ENCODE measurements around the gene PDE11A.

The PDE11A gene

DNA sequence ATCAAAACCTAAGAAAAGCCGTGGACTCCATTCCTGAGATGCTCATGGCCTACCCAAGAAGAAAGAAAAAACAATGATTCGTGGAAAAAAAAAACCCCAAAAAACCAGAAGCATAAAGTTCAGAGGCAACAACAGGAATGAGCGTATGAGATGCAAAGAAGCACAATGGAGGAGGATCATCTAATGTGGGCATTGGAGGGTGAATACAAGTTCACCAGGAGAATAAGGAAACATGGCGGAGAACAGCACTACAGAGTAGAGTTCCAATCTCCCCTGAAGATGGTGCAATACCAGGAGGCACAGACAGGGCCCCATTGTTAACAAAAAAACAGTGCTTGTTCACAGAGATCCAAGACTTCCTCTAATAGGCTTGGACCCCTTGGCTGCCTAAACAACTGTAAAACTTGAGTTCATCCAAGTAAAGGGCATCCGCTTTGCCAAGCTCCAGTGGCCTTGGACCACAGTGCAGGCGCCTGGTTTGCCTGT lies 337.2 kb downstream of the PDE11A start:
- TF ChIP-seq ARNT (IDR thresholded peaks at IDR 0.05) = no peak
- no peak for TF ChIP-seq ZNF384 (IDR thresholded peaks at IDR 0.05)
- no peak for TF ChIP-seq SP1 (IDR thresholded peaks at IDR 0.05)
- no peak for TF ChIP-seq ELF4 (IDR thresholded peaks at IDR 0.05)
- TF ChIP-seq FOXK2 (IDR thresholded peaks at IDR 0.05) = no peak
- no peak for TF ChIP-seq CTBP1 (IDR thresholded peaks at IDR 0.05; ENCODE audit: borderline replicate concordance)
- TF ChIP-seq FOXA1 (IDR thresholded peaks at IDR 0.05) = no peak
- TF ChIP-seq SUZ12 (IDR thresholded peaks at IDR 0.05) = no peak
- TF ChIP-seq FOXM1 (IDR thresholded peaks at IDR 0.05; ENCODE audit: borderline replicate concordance) = no peak
- TF ChIP-seq LEF1 (IDR thresholded peaks at IDR 0.05; ENCODE audit: borderline replicate concordance) = no peak
- TF ChIP-seq L3MBTL2 (conservative IDR thresholded peaks at IDR 0.05) = no peak
- DNase-seq (ENCODE audit: extremely low spot score) = no peak
- ChIA-PET CTCF (interaction anchor here (0.6 kb wide), 1 partner anchor 15 kb away, joined by 3 read pairs; no protein-coding TSS in a partner anchor), POLR2A (no interaction called here)

DNA sequence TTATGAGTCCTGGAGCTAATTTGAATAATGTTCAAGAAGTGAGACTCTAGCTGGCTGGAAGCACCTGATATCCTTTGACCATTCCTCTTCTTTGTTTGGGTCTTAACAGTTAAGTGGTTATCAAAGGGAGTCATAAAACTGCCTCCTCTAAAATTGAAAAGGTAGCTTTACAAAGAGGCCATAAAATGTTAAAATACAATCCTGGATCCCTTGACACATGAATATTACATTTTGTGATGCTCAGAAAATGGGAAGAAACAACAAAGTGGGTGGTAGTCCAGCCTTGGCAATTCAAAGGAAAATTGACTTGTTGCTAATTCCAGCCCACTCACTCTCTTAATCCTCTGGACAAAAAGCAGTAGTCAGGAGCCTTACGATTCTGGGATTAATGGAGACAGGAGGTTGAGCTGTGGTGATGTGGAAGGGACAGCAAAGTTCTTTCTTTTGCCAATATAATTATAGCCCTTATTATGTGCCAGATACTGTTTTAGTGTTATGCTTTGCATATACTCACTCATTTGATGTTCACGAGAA lies 339.2 kb downstream of the PDE11A start:
- DNase-seq (ENCODE audit: extremely low spot score) = no peak
- CTCF ChIA-PET = interaction anchor here (0.6 to 1.5 kb wide), 2 partner anchors 8 to 636 kb away, joined by 3 read pairs; no protein-coding TSS in a partner anchor
- POLR2A ChIA-PET = no interaction called here
- no peak for TF ChIP-seq L3MBTL2 (conservative IDR thresholded peaks at IDR 0.05)
- TF ChIP-seq BHLHE40 (IDR thresholded peaks at IDR 0.05; ENCODE audit: borderline replicate concordance) = no peak
- TF ChIP-seq, protein P1, sequence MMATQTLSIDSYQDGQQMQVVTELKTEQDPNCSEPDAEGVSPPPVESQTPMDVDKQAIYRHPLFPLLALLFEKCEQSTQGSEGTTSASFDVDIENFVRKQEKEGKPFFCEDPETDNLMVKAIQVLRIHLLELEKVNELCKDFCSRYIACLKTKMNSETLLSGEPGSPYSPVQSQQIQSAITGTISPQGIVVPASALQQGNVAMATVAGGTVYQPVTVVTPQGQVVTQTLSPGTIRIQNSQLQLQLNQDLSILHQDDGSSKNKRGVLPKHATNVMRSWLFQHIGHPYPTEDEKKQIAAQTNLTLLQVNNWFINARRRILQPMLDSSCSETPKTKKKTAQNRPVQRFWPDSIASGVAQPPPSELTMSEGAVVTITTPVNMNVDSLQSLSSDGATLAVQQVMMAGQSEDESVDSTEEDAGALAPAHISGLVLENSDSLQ (IDR thresholded peaks at IDR 0.05) = no peak
- no peak for TF ChIP-seq FOXM1 (IDR thresholded peaks at IDR 0.05; ENCODE audit: borderline replicate concordance)
- TF ChIP-seq HDGF (IDR thresholded peaks at IDR 0.05; ENCODE audit: borderline replicate concordance) = no peak
- TF ChIP-seq TARDBP (IDR thresholded peaks at IDR 0.05) = no peak
- no peak for TF ChIP-seq CTBP1 (IDR thresholded peaks at IDR 0.05; ENCODE audit: borderline replicate concordance)
- no peak for TF ChIP-seq NFRKB (IDR thresholded peaks at IDR 0.05)
- no peak for TF ChIP-seq FOXA1 (IDR thresholded peaks at IDR 0.05)
- no peak for TF ChIP-seq LEF1 (IDR thresholded peaks at IDR 0.05; ENCODE audit: borderline replicate concordance)
- TF ChIP-seq SP1 (IDR thresholded peaks at IDR 0.05) = no peak
- no peak for TF ChIP-seq FOXK2 (IDR thresholded peaks at IDR 0.05)
- no peak for TF ChIP-seq SUZ12 (IDR thresholded peaks at IDR 0.05)
- TF ChIP-seq ZNF384 (IDR thresholded peaks at IDR 0.05) = no peak
- no peak for TF ChIP-seq ELF4 (IDR thresholded peaks at IDR 0.05)
- no peak for TF ChIP-seq ARNT (IDR thresholded peaks at IDR 0.05)

DNA sequence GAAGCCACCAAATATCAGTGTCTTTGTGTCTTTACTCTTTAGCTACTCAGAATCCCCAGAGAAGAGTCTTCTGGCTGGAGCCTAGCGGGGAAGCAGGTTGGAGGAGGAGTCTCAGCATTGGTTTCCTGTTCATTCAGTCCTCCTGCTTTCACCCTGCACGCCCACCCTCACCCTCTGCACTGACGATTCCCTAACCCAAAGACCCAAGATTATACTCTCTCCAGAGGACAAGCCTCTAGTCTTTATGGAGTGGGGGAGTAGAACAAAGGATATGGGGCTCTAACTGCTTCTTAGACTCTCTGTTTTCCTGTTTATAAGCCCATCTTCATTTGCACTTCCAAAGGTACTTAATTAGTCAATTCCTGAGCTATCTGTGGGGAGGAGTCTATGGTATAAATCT lies 341.2 kb downstream of the PDE11A start:
- no peak for DNase-seq (ENCODE audit: extremely low spot score)
- ChIA-PET POLR2A (no interaction called here), CTCF (no interaction called here)
- TF ChIP-seq SP1 (IDR thresholded peaks at IDR 0.05) (no peak), ARNT (IDR thresholded peaks at IDR 0.05) (no peak), L3MBTL2 (conservative IDR thresholded peaks at IDR 0.05) (no peak), ELF4 (IDR thresholded peaks at IDR 0.05) (no peak)

DNA sequence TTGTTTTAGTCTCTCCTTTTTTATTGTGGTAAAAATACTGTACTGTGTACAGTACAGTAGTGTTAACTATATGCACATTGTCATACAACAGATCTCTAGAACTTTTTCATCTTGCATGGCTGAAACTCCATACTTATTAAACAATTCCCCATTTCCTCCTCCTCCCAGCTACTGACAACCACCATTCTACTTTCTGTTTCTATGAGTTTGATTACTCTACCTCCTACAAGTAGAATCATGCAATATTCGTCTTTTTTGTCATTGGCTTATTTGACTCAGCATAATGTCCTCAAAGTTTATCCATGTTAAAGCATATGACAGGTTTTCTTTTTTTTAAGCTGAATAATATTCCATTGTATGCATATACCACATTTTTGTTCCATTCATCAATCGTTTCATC lies 341.8 kb downstream of the PDE11A start:
- TF ChIP-seq BHLHE40 (IDR thresholded peaks at IDR 0.05; ENCODE audit: borderline replicate concordance) = no peak
- no peak for TF ChIP-seq SUZ12 (IDR thresholded peaks at IDR 0.05)
- TF ChIP-seq CTBP1 (IDR thresholded peaks at IDR 0.05; ENCODE audit: borderline replicate concordance) = no peak
- no peak for TF ChIP-seq NFRKB (IDR thresholded peaks at IDR 0.05)
- no peak for TF ChIP-seq HDGF (IDR thresholded peaks at IDR 0.05; ENCODE audit: borderline replicate concordance)
- TF ChIP-seq ELF4 (IDR thresholded peaks at IDR 0.05) = no peak
- no peak for TF ChIP-seq ARNT (IDR thresholded peaks at IDR 0.05)
- no peak for TF ChIP-seq ZNF384 (IDR thresholded peaks at IDR 0.05)
- TF ChIP-seq L3MBTL2 (conservative IDR thresholded peaks at IDR 0.05) = no peak
- no peak for TF ChIP-seq FOXA1 (IDR thresholded peaks at IDR 0.05)
- TF ChIP-seq SP1 (IDR thresholded peaks at IDR 0.05) = no peak
- no peak for TF ChIP-seq FOXM1 (IDR thresholded peaks at IDR 0.05; ENCODE audit: borderline replicate concordance)
- TF ChIP-seq TARDBP (IDR thresholded peaks at IDR 0.05) = no peak
- no peak for TF ChIP-seq FOXK2 (IDR thresholded peaks at IDR 0.05)
- DNase-seq (ENCODE audit: extremely low spot score) = no peak
- ChIA-PET CTCF (no interaction called here), POLR2A (no interaction called here)

DNA sequence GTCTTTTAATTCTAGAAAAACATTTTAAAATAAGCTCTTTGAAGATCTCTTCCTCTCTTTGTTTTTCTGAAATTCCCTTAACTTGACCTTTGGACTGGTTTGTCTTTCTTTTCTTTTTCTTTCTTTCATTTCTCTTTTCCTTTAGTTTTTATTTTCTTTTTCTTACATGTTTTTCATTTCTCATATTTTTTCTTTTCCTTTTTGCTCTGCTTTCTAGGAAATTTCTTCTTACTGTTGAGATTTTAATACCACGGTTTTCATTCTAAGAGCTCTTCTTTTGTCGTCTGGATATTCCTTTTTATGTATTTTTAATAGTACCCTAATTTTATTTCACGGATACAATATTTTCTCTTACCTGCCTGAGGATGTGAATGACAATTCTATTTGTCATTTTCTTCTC lies 342.2 kb downstream of the PDE11A start:
- no peak for DNase-seq (ENCODE audit: extremely low spot score)
- POLR2A ChIA-PET = no interaction called here
- CTCF ChIA-PET = no interaction called here
- TF ChIP-seq BHLHE40 (IDR thresholded peaks at IDR 0.05; ENCODE audit: borderline replicate concordance) (no peak), FOXA1 (IDR thresholded peaks at IDR 0.05) (no peak), ARNT (IDR thresholded peaks at IDR 0.05) (no peak), ZNF384 (IDR thresholded peaks at IDR 0.05) (no peak), NFRKB (IDR thresholded peaks at IDR 0.05) (no peak), LEF1 (IDR thresholded peaks at IDR 0.05; ENCODE audit: borderline replicate concordance) (no peak)

DNA sequence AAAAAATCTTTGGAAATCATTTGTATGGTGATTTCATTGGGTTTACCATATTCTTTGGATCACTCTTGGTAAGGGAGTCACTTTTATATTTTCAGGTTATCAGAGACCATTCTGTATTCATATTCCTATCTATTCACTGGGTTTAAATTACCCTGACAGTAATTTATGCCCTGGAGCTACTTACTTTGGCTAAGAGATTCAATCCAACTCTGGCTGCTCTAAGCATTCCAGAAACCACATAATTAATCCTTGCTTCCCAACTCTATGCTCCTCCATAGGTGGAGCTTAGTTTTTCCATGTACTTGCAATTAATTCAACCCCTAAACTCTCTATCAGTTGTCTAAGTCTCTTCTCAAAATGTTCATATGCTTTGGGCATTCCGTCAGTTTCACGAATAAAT lies 343.7 kb downstream of the PDE11A start:
- POLR2A ChIA-PET = interaction anchor here (1.1 to 1.8 kb wide), 2 partner anchors 95 to 464 kb away, joined by 3 to 4 read pairs; partner anchors contain the start of gene NFE2L2
- no peak for DNase-seq (ENCODE audit: extremely low spot score)
- CTCF ChIA-PET = interaction anchor here (0.8 to 1.5 kb wide), 6 partner anchors 27 to 564 kb away, joined by 3 to 4 read pairs (median 3); partner anchors contain the start of gene AGPS
- TF ChIP-seq L3MBTL2 (conservative IDR thresholded peaks at IDR 0.05) = no peak
- no peak for TF ChIP-seq LEF1 (IDR thresholded peaks at IDR 0.05; ENCODE audit: borderline replicate concordance)
- TF ChIP-seq CTBP1 (IDR thresholded peaks at IDR 0.05; ENCODE audit: borderline replicate concordance) = no peak
- TF ChIP-seq FOXK2 (IDR thresholded peaks at IDR 0.05) = no peak
- no peak for TF ChIP-seq HDGF (IDR thresholded peaks at IDR 0.05; ENCODE audit: borderline replicate concordance)
- no peak for TF ChIP-seq FOXA1 (IDR thresholded peaks at IDR 0.05)
- TF ChIP-seq, protein P1 (IDR thresholded peaks at IDR 0.05) = peak; percentile 68

DNA sequence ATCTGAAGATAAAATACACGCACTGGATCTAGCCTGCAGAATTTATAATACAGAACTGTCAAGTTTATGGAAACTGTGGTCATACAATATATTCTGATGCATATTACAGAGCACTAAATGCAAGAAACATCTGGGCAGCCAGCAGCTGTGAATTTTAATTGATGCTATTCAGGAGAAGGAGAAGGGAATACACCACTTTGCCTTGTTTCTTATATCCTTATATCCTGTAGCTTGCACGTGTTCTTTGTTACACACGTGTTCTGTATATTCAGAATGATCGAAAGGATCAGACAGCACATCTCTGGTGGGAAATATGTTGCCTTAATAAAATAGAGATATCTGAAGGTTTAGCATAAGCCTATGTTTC lies 344.2 kb downstream of the PDE11A start:
- ChIA-PET CTCF (interaction anchor here (0.8 to 1.5 kb wide), 4 partner anchors 28 to 563 kb away, joined by 3 to 4 read pairs (median 4); partner anchors contain the start of gene AGPS), POLR2A (interaction anchor here (1.1 to 1.8 kb wide), 2 partner anchors 94 to 464 kb away, joined by 3 to 4 read pairs; partner anchors contain the start of gene NFE2L2)
- DNase-seq (ENCODE audit: extremely low spot score) = no peak
- TF ChIP-seq ZNF384 (IDR thresholded peaks at IDR 0.05) (no peak), FOXA1 (IDR thresholded peaks at IDR 0.05) (no peak), FOXM1 (IDR thresholded peaks at IDR 0.05; ENCODE audit: borderline replicate concordance) (no peak), FOXK2 (IDR thresholded peaks at IDR 0.05) (no peak), HDGF (IDR thresholded peaks at IDR 0.05; ENCODE audit: borderline replicate concordance) (no peak), SUZ12 (IDR thresholded peaks at IDR 0.05) (no peak), ELF4 (IDR thresholded peaks at IDR 0.05) (no peak), SP1 (IDR thresholded peaks at IDR 0.05) (no peak), NFRKB (IDR thresholded peaks at IDR 0.05) (no peak), ARNT (IDR thresholded peaks at IDR 0.05) (no peak), L3MBTL2 (conservative IDR thresholded peaks at IDR 0.05) (no peak)
- TF ChIP-seq, protein P1 (IDR thresholded peaks at IDR 0.05) = no peak
